MM.1S (cell line): ENCODE results near the gene KCNN1.
A peak's percentile ranks its signal among the peaks of the same experiment; 100 is the strongest.

Experiments used
- DNase-seq: peaks from one replicate; pipeline ENCODE4 v3.0.0-alpha.2; 2015
- H2AFZ ChIP-seq: fragments of 300-600 bp; sonication (generic); 2 replicates; pipeline ENCODE4 v1.6.0; 2016; ENCODE audit warnings: antibody characterized with exemption, low read length
- H3F3A ChIP-seq: fragments of 300-600 bp; sonication (generic); 2 replicates; pipeline ENCODE4 v1.6.1; 2016; ENCODE audit warnings: mild to moderate bottlenecking, antibody characterized with exemption, low read length, moderate library complexity, mixed read lengths; ENCODE audit not compliant: insufficient read depth
- H3K27ac ChIP-seq: fragments of 300-600 bp; sonication (generic); 2 replicates; pipeline ENCODE4 v1.5.1; 2016; ENCODE audit warnings: mild to moderate bottlenecking, low read length
- H3K27me3 ChIP-seq: fragments of 300-600 bp; sonication (generic); replicated peaks from 2 replicates; pipeline ENCODE4 v1.6.0; 2016; ENCODE audit warnings: low read length; ENCODE audit not compliant: insufficient read depth
- H3K36me3 ChIP-seq: fragments of 300-600 bp; sonication (generic); replicated peaks from 2 replicates; pipeline ENCODE4 v1.6.1; 2016; ENCODE audit warnings: mild to moderate bottlenecking, low read length, mixed read lengths; ENCODE audit not compliant: insufficient read depth
- H3K4me1 ChIP-seq: fragments of 300-600 bp; sonication (generic); 2 replicates; pipeline ENCODE4 v1.6.1; 2016; ENCODE audit warnings: low read length, mixed read lengths
- H3K4me2 ChIP-seq: fragments of 300-600 bp; sonication (generic); 2 replicates; pipeline ENCODE4 v1.6.0; 2016; ENCODE audit warnings: low read depth, low read length
- H3K4me3 ChIP-seq: fragments of 300-600 bp; sonication (generic); 2 replicates; pipeline ENCODE4 v1.5.1; 2016; ENCODE audit warnings: low read length, mixed read lengths
- H3K79me2 ChIP-seq: fragments of 300-600 bp; sonication (generic); 2 replicates; pipeline ENCODE4 v1.6.1; 2016; ENCODE audit warnings: mixed run types, low read length, mixed read lengths
- H3K9ac ChIP-seq: fragments of 300-600 bp; sonication (generic); 2 replicates; pipeline ENCODE4 v1.6.1; 2016; ENCODE audit warnings: low read length, mixed read lengths
- H3K9me2 ChIP-seq: fragments of 300-600 bp; sonication (generic); replicated peaks from 2 replicates; pipeline ENCODE4 v1.6.1; 2016; ENCODE audit warnings: mild to moderate bottlenecking, low read length, mixed read lengths; ENCODE audit not compliant: insufficient read depth
- H3K9me3 ChIP-seq: fragments of 300-600 bp; sonication (generic); replicated peaks from 2 replicates; pipeline ENCODE4 v1.6.1; 2016; ENCODE audit warnings: mild to moderate bottlenecking, low read length, mixed read lengths; ENCODE audit not compliant: insufficient read depth
- H4K20me1 ChIP-seq: fragments of 300-600 bp; sonication (generic); 2 replicates; pipeline ENCODE4 v1.6.1; 2016; ENCODE audit warnings: mild to moderate bottlenecking, low read length, moderate library complexity, mixed read lengths; ENCODE audit not compliant: insufficient read depth
- CTCF ChIP-seq: fragments of 300-600 bp; sonication (generic); IDR thresholded peaks from 2 replicates; pipeline ENCODE4 v1.5.1; 2016; ENCODE audit warnings: antibody characterized with exemption, low read length, mixed read lengths
- EZH2 ChIP-seq: fragments of 300-600 bp; sonication (generic); optimal IDR thresholded peaks from 2 replicates; pipeline ENCODE3; 2017; ENCODE audit warnings: low read depth, mild to moderate bottlenecking, antibody characterized with exemption, low read length, mixed read lengths
- EZH2phosphoT487 ChIP-seq: fragments of 300-600 bp; sonication (generic); IDR thresholded peaks from 2 replicates; pipeline ENCODE4 v1.6.1; 2018; ENCODE audit warnings: antibody characterized with exemption, low read length

The KCNN1 gene

GRCh38 chr19:17997969-17998826 is 31.3 kb downstream of the KCNN1 start:
- Histone ChIP-seq H3K36me3 (no peaks in the 10 kb centered on the region), H4K20me1 (no peaks in the 10 kb centered on the region), H3K9me3 (no peaks in the 10 kb centered on the region), H3K4me1 (no peaks in the 10 kb centered on the region), H3K9ac (no peak overlapping the region), H3K4me2 (no peak overlapping the region), H2AFZ (no peak overlapping the region), H3K9me2 (no peaks in the 10 kb centered on the region), H3K4me3 (no peak overlapping the region), H3K27ac (no peak overlapping the region), H3K27me3 (peaks cover 88% of the 10 kb centered on the region), H3K79me2 (no peaks in the 10 kb centered on the region), H3F3A (no peaks in the 10 kb centered on the region)
- TF ChIP-seq EZH2 (no peak), EZH2phosphoT487 (no peak), CTCF (peak; percentile 42)
- DNase-seq, result no peak

GRCh38 chr19:17998827-17999150 is 31.9 kb downstream of the KCNN1 start:
- Histone ChIP-seq H3K9me2 (no peaks in the 10 kb centered on the region), H3K4me3 (no peak overlapping the region), H3F3A (no peaks in the 10 kb centered on the region), H3K36me3 (no peaks in the 10 kb centered on the region), H4K20me1 (no peaks in the 10 kb centered on the region), H3K4me1 (no peaks in the 10 kb centered on the region), H3K27ac (no peak overlapping the region), H3K79me2 (no peaks in the 10 kb centered on the region), H3K4me2 (no peak overlapping the region), H3K9me3 (no peaks in the 10 kb centered on the region), H2AFZ (no peak overlapping the region), H3K9ac (no peak overlapping the region), H3K27me3 (peaks cover 85% of the 10 kb centered on the region)
- TF ChIP-seq EZH2phosphoT487, result no peak
- no peak for TF ChIP-seq CTCF
- TF ChIP-seq EZH2, result no peak
- no peak for DNase-seq

DNA sequence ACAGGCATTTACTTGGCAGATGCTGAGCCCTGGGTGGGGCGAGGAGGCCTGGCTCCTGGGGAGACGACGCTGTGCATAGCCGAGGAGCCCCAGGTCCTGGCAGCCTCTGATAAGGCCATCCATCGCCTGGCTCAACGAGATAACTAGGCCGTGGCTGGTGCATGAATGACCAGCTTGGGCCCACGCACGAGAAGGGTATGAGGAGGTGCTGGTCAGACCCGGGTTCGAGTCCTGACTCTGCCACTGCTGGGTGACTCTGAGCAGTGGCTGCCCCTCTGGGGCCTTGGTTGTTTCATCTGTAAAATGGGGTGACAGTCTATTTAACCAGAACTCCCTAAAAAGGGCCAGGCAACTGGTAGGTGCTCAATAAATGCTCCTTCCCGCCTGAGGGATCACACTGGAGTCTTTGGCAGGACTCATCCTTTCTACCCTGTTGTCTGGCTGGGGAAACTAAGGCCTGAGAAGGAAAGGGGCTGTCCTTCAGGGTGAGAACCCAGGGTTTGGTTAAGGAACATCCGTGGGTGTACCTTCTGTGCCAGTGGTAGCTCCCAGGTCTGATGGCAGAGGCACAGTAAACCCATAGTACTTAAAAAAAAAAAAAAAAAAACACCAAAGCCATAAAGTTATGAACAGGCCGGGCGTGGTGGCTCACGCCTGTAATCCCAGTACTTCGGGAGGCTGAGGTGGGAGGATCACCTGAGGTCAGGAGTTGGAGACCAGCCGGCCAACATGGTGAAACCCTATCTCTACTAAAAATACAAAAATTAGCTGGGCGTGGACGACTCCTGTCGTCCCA is 33.0 kb downstream of the KCNN1 start:
- no peak overlapping the region for H3K27ac ChIP-seq
- H2AFZ ChIP-seq, result no peak overlapping the region

More for the DNA sequence above, 33.0 kb downstream of the KCNN1 start:
- H3K9ac ChIP-seq, result no peak overlapping the region
- DNase-seq, result no peak
- no peak for TF ChIP-seq EZH2phosphoT487
- TF ChIP-seq EZH2, result no peak
- TF ChIP-seq CTCF, result no peak
- no peak overlapping the region for H3K4me2 ChIP-seq
- no peaks in the 10 kb centered on the region for H3K9me2 ChIP-seq
- peaks cover 75% of the 10 kb centered on the region for H3K27me3 ChIP-seq
- H3K9me3 ChIP-seq, result no peaks in the 10 kb centered on the region
- H3K4me1 ChIP-seq, result no peaks in the 10 kb centered on the region
- no peaks in the 10 kb centered on the region for H3K79me2 ChIP-seq
- no peaks in the 10 kb centered on the region for H3K36me3 ChIP-seq
- H3F3A ChIP-seq, result no peaks in the 10 kb centered on the region
- no peaks in the 10 kb centered on the region for H4K20me1 ChIP-seq
- no peak overlapping the region for H3K4me3 ChIP-seq
